ENCODE results near the gene GNAT2.

DNA sequence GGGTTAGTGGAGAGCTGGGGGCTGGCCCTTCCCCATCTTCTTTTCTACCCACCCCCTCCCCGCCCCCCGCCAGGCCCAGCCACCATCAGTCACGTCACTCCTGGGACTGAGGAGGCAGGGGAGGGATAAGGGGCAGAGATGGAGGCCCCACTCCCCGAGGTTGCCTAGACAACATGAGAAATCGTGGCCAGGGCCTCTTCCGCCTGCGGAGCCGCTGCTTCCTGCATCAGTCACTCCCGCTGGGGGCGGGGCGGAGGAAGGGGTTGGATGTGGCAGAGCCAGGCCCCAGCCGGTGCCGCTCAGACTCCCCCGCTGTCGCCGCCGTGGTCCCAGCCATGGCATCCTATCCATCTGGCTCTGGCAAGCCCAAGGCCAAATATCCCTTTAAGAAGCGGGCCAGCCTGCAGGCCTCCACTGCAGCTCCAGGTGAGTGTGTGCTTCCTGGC, 1.4 kb upstream of the GNAT2 start:
- TF ChIP-seq, protein P1, sequence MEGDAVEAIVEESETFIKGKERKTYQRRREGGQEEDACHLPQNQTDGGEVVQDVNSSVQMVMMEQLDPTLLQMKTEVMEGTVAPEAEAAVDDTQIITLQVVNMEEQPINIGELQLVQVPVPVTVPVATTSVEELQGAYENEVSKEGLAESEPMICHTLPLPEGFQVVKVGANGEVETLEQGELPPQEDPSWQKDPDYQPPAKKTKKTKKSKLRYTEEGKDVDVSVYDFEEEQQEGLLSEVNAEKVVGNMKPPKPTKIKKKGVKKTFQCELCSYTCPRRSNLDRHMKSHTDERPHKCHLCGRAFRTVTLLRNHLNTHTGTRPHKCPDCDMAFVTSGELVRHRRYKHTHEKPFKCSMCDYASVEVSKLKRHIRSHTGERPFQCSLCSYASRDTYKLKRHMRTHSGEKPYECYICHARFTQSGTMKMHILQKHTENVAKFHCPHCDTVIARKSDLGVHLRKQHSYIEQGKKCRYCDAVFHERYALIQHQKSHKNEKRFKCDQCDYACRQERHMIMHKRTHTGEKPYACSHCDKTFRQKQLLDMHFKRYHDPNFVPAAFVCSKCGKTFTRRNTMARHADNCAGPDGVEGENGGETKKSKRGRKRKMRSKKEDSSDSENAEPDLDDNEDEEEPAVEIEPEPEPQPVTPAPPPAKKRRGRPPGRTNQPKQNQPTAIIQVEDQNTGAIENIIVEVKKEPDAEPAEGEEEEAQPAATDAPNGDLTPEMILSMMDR (IDR thresholded peaks at IDR 0.05): no peak
- no peak for TF ChIP-seq ELF4 (CRISPR knock-in tag; IDR thresholded peaks at IDR 0.05; ENCODE audit: low read depth)
- TF ChIP-seq ATF6 (CRISPR knock-in tag; IDR thresholded peaks at IDR 0.05): no peak
- TF ChIP-seq RELA (CRISPR knock-in tag; IDR thresholded peaks at IDR 0.05; ENCODE audit: borderline replicate concordance): no peak
- TF ChIP-seq JUN (CRISPR knock-in tag; IDR thresholded peaks at IDR 0.05): no peak
- no peak for TF ChIP-seq NFYB (CRISPR knock-in tag; conservative IDR thresholded peaks at IDR 0.05; ENCODE audit: low read depth)
- no peak for TF ChIP-seq TEAD4 (CRISPR knock-in tag; IDR thresholded peaks at IDR 0.05)
- TF ChIP-seq ZNF263 (CRISPR knock-in tag; IDR thresholded peaks at IDR 0.05; ENCODE audit: low read depth): no peak
- no peak for TF ChIP-seq HMGA2 (CRISPR knock-in tag; IDR thresholded peaks at IDR 0.05)
- no peak for TF ChIP-seq AFF4 (CRISPR knock-in tag; IDR thresholded peaks at IDR 0.05; ENCODE audit: borderline replicate concordance)
- no peak for TF ChIP-seq E2F4 (CRISPR knock-in tag; IDR thresholded peaks at IDR 0.05; ENCODE audit: borderline replicate concordance, low read depth)
- TF ChIP-seq, protein P2, sequence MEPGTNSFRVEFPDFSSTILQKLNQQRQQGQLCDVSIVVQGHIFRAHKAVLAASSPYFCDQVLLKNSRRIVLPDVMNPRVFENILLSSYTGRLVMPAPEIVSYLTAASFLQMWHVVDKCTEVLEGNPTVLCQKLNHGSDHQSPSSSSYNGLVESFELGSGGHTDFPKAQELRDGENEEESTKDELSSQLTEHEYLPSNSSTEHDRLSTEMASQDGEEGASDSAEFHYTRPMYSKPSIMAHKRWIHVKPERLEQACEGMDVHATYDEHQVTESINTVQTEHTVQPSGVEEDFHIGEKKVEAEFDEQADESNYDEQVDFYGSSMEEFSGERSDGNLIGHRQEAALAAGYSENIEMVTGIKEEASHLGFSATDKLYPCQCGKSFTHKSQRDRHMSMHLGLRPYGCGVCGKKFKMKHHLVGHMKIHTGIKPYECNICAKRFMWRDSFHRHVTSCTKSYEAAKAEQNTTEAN (CRISPR knock-in tag; IDR thresholded peaks at IDR 0.05): no peak
- TF ChIP-seq, protein P3, sequence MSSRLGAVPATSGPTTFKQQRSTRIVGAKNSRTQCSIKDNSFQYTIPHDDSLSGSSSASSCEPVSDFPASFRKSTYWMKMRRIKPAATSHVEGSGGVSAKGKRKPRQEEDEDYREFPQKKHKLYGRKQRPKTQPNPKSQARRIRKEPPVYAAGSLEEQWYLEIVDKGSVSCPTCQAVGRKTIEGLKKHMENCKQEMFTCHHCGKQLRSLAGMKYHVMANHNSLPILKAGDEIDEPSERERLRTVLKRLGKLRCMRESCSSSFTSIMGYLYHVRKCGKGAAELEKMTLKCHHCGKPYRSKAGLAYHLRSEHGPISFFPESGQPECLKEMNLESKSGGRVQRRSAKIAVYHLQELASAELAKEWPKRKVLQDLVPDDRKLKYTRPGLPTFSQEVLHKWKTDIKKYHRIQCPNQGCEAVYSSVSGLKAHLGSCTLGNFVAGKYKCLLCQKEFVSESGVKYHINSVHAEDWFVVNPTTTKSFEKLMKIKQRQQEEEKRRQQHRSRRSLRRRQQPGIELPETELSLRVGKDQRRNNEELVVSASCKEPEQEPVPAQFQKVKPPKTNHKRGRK (CRISPR knock-in tag; IDR thresholded peaks at IDR 0.05; ENCODE audit: borderline replicate concordance): no peak

All from WTC11 (cell line).